Lung (tissue), 12 donors: Measurements from ENCODE around the gene FMN1. TPM values are rescaled to one million over a fixed set of nuclear protein-coding genes. Genes with fewer than 3 reads are reported as not detected.
A peak's percentile ranks its signal among the peaks of the same experiment; 100 is the strongest.
"Not testable (repeated sequence)": the region's sequence is repeated elsewhere in the genome, so short reads cannot be mapped to it uniquely, and the experiment has no call there.

Experiments used
- ATAC-seq: fragments of 200-7000 bp; cut with Tn5 transposase; one replicate; pipeline ENCODE4 v1.9.1; 2020; ENCODE audit warnings: moderate number of reproducible peaks; ENCODE audit not compliant: insufficient read depth, low FRiP score
- DNase-seq, 3 donors: peaks; one replicate each; pipeline ENCODE4 v3.0.0-alpha.2; 2013 to 2017
- H3K27ac ChIP-seq, 2 donors: one replicate each; pipeline ENCODE4 v1.5.1; 2013; ENCODE audit warnings: mild to moderate bottlenecking in 2 of 2, moderate library complexity in 2 of 2, control low read depth in 1 of 2, inconsistent platforms in 1 of 2, low read depth in 1 of 2, low read length in 1 of 2
- H3K27me3 ChIP-seq, 3 donors: one replicate each; pipeline ENCODE4 v1.5.1; 2013; ENCODE audit warnings: low read length in 2 of 3; ENCODE audit not compliant: control insufficient read depth in 3 of 3, insufficient read depth in 3 of 3
- H3K36me3 ChIP-seq, 4 donors: one replicate each; pipeline ENCODE4 v1.5.1; 2013; ENCODE audit warnings: low read length in 4 of 4, mild to moderate bottlenecking in 1 of 4, moderate library complexity in 1 of 4; ENCODE audit not compliant: control insufficient read depth in 4 of 4, insufficient read depth in 4 of 4
- H3K4me1 ChIP-seq, 5 donors: one replicate each; pipeline ENCODE4 v1.5.1; 2013; ENCODE audit warnings: low read length in 5 of 5, mild to moderate bottlenecking in 2 of 5, moderate library complexity in 1 of 5; ENCODE audit not compliant: control insufficient read depth in 5 of 5, insufficient read depth in 5 of 5
- H3K4me3 ChIP-seq: one replicate; pipeline ENCODE4 v1.5.1; 2013; ENCODE audit warnings: mild to moderate bottlenecking, control low read depth, moderate library complexity
- H3K9ac ChIP-seq, 2 donors: one replicate each; pipeline ENCODE4 v1.5.1; 2013; ENCODE audit warnings: low read length in 2 of 2, control low read depth in 1 of 2; ENCODE audit not compliant: insufficient read depth in 1 of 2
- H3K9me3 ChIP-seq, 4 donors: one replicate each; pipeline ENCODE4 v1.5.1; 2013; ENCODE audit warnings: low read length in 3 of 4, mild to moderate bottlenecking in 1 of 4, moderate library complexity in 1 of 4; ENCODE audit not compliant: control insufficient read depth in 4 of 4, insufficient read depth in 3 of 4
- WGBS, 2 donors: extraction: QIAGEN DNeasy Blood & Tissue Kit; methylation state at CpG; one replicate each; pipeline ENCODE4 v1.1.7; 2013; 5-methylcytosine and 5-hydroxymethylcytosine counted together
- polyA plus RNA-seq, 2 donors: library from polyadenylated mRNA; stranded (reverse); fragments of 200-250 nt; gene quantifications; one replicate each; pipeline ENCODE4 v1.2.1, GENCODE V29; 2013
- total RNA-seq, 2 donors: library from RNA; depleted of rRNA in 1 of 2; stranded (reverse); fragments of >200 nt in 1 of 2; gene quantifications; one replicate each; pipeline ENCODE4 v1.2.1, GENCODE V29; 2014 to 2021
- TF ChIP-seq, protein P1 (sequence below): IDR thresholded peaks from 2 replicates; pipeline ENCODE4 v1.5.1; 2012; ENCODE audit warnings: mild to moderate bottlenecking; ENCODE audit errors: control extremely low read depth, extremely low read depth
- donor health status: control.
- donor health status: control.
- donor health status: Bipolar disorder and iron deficiency.
- donor health status: healthy.
- donor health status: DM: yes; HTN: yes; CAD: no.

The FMN1 gene
- total and polyA plus RNA-seq, 4 donors: 4.6 to 45.2 (median 15.7) TPM

DNA sequence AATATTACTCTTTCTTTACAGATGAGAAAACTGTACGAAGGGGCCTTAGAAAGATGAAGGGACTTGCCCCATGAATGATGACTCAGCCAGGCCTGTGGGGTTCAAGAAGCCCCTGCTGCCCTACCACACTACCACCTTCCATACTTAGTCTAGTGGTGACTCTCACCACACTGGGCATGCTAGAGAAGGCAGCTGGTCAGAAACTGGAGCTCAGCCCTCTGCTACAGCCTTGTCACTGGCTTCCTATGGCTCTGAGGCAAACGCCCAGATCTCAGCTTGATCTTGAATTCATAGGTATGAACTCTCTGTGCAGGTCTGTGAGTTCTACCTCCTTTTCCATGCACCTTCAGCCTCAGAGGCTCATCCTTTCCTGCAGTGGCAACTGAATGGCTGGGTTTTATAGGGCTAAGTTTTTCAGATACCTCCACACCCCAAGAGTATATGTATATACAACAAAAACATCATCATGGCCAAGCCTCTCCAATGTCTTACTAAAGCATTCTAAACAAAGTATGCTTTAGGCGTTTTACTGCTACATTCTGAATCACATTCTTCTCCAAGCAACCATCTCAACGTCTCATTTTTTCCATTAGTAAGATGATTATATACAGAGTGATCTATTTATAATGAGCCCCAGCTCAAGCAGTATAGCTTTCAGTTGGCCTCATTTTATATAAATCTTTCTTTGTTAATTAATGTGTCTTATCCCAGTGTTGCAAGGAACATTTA, 242.6 kb downstream of the FMN1 start:
- TF ChIP-seq, protein P1, sequence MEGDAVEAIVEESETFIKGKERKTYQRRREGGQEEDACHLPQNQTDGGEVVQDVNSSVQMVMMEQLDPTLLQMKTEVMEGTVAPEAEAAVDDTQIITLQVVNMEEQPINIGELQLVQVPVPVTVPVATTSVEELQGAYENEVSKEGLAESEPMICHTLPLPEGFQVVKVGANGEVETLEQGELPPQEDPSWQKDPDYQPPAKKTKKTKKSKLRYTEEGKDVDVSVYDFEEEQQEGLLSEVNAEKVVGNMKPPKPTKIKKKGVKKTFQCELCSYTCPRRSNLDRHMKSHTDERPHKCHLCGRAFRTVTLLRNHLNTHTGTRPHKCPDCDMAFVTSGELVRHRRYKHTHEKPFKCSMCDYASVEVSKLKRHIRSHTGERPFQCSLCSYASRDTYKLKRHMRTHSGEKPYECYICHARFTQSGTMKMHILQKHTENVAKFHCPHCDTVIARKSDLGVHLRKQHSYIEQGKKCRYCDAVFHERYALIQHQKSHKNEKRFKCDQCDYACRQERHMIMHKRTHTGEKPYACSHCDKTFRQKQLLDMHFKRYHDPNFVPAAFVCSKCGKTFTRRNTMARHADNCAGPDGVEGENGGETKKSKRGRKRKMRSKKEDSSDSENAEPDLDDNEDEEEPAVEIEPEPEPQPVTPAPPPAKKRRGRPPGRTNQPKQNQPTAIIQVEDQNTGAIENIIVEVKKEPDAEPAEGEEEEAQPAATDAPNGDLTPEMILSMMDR: no peak
- 67 to 86% methylated on average over 4 of the region's 4 CpGs for WGBS, 2 donors
- H3K36me3 ChIP-seq: no peaks in the 10 kb centered on the region
- H3K4me1 ChIP-seq: peaks cover 0 to 7% (median 1%) of the 10 kb centered on the region in 5 donors
- H3K9ac ChIP-seq: no peak overlapping the region
- H3K9me3 ChIP-seq: peaks cover 0 to 5% (median 0%) of the 10 kb centered on the region in 4 donors
- H3K27ac ChIP-seq: no peak overlapping the region
- H3K4me3 ChIP-seq: no peak overlapping the region
- DNase-seq (peak in 2 of 3 donors; percentile 14 to 24), ATAC-seq (no peak)
- no peaks in the 10 kb centered on the region for H3K27me3 ChIP-seq

GRCh38 chr15:32950051-32950450, 244.5 kb downstream of the FMN1 start:
- not testable (repeated sequence) for H3K27me3 ChIP-seq, H3K36me3 ChIP-seq, ATAC-seq, H3K4me3 ChIP-seq, DNase-seq, H3K9ac ChIP-seq, H3K27ac ChIP-seq, H3K4me1 ChIP-seq, H3K9me3 ChIP-seq

- ATAC-seq: no peak
- Histone ChIP-seq H3K27me3 (peaks cover 0 to 2% (median 0%) of the 10 kb centered on the region in 3 donors), H3K9ac (no peak overlapping the region), H3K27ac (no peak overlapping the region), H3K4me1 (no peaks in the 10 kb centered on the region), H3K4me3 (no peak overlapping the region), H3K9me3 (peaks cover 0 to 5% (median 0%) of the 10 kb centered on the region in 4 donors), H3K36me3 (no peaks in the 10 kb centered on the region)
- WGBS, 2 donors: 98% methylated on average over 4 of the region's 4 CpGs
- TF ChIP-seq, protein P1: no peak
- DNase-seq: no peak
These were observed 248.3 kb downstream of the FMN1 start for GRCh38 chr15:32946210-32946609.

DNA sequence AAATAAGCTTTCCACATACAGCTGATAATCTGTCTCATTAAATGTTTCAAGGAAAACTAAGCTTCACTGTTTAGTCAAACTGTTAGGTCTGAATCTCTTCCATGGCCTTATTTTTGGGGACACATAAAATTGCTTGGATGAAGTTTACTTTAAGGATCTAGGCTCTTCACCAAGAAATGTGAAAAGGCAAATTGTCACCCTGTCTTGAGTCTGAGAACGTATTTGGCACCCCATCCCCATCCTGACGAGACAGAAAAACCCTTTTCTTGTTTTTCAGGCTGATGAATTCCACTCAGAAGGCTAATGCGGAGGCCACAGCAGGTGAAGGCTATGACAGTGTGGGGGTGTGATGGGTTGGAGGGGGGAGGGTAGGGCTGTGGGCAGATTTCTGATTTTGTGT, 250.1 kb downstream of the FMN1 start:
- Histone ChIP-seq H3K36me3 (no peaks in the 10 kb centered on the region), H3K27ac (no peak overlapping the region), H3K27me3 (peaks cover 0 to 2% (median 0%) of the 10 kb centered on the region in 3 donors), H3K9me3 (peaks cover 0 to 1% (median 0%) of the 10 kb centered on the region in 4 donors), H3K4me3 (no peak overlapping the region), H3K9ac (no peak overlapping the region), H3K4me1 (no peaks in the 10 kb centered on the region)
- ATAC-seq: no peak
- no peak for DNase-seq
- 92 to 94% methylated on average over 3 of the region's 3 CpGs for WGBS, 2 donors
- TF ChIP-seq, protein P1: no peak
